Upper lobe of left lung (tissue), 4 donors: ENCODE measurements around the gene MYO16.

Experiments
- CTCF ChIP-seq, 6 experiments: fragments of 450-650 bp in 4 of 6; fragments of 200-600 bp in 2 of 6; sonication (generic) in 2 of 6; IDR thresholded peaks; one replicate each; pipeline ENCODE4 v1.5.1; 2016 to 2019; ENCODE audit warnings: antibody characterized with exemption in 6 of 6
- EP300 ChIP-seq, 4 donors: sonication (generic); formaldehyde crosslinking; IDR thresholded peaks; one replicate each; pipeline ENCODE4 v1.5.1; 2017; ENCODE audit warnings: antibody characterized with exemption in 4 of 4, control low read depth in 2 of 4
- POLR2A ChIP-seq, 4 donors: fragments of 450-650 bp; IDR thresholded peaks; one replicate each; pipeline ENCODE4 v1.5.1; 2016 to 2017; ENCODE audit warnings: antibody characterized with exemption in 4 of 4, mild to moderate bottlenecking in 2 of 4
- POLR2AphosphoS5 ChIP-seq, 2 donors: sonication (generic); formaldehyde crosslinking; IDR thresholded peaks; one replicate each; pipeline ENCODE4 v1.5.1; 2017; ENCODE audit warnings: antibody characterized with exemption in 2 of 2

GRCh38 chr13:109246001-109246400 is 616.6 kb downstream of the MYO16 start:
- TF ChIP-seq POLR2AphosphoS5 (IDR thresholded peaks at IDR 0.05) (no peak), CTCF (IDR thresholded peaks at IDR 0.05) (no peak), EP300 (IDR thresholded peaks at IDR 0.05) (no peak), POLR2A (IDR thresholded peaks at IDR 0.05) (no peak)
